Spinal cord (tissue), 10 donors: ENCODE results near the gene GRIK4. TPM values are rescaled to one million over a fixed set of nuclear protein-coding genes. Genes with fewer than 3 reads are reported as not detected.

ENCODE experiments used
- DNase-seq, 6 donors: peaks; one replicate each; pipeline versions ENCODE4 v3.0.0 to v3.0.0-alpha.2; 2013 to 2015; ENCODE audit warnings: low spot score in 6 of 6, low read depth in 4 of 6
- H3K27ac ChIP-seq: one replicate; pipeline ENCODE4 v1.5.1; 2013; ENCODE audit warnings: low read depth, low read length, control low read depth
- H3K27me3 ChIP-seq: one replicate; pipeline ENCODE4 v1.6.1; 2013; ENCODE audit warnings: low read length; ENCODE audit not compliant: control insufficient read depth, insufficient read depth
- H3K36me3 ChIP-seq: one replicate; pipeline ENCODE4 v1.6.1; 2013; ENCODE audit warnings: low read length; ENCODE audit not compliant: control insufficient read depth, insufficient read depth
- H3K4me1 ChIP-seq: one replicate; pipeline ENCODE4 v1.6.1; 2013; ENCODE audit warnings: low read length; ENCODE audit not compliant: control insufficient read depth, insufficient read depth
- H3K4me3 ChIP-seq: one replicate; pipeline ENCODE4 v1.5.1; 2013; ENCODE audit warnings: low read depth, low read length, control low read depth
- H3K9me3 ChIP-seq: one replicate; pipeline ENCODE4 v1.6.1; 2013; ENCODE audit warnings: low read length; ENCODE audit not compliant: control insufficient read depth, insufficient read depth
- WGBS: methylation state at CpG from one replicate; pipeline ENCODE4 v1.1.5; 2013; ENCODE audit warnings: missing lambda C conversion rate; ENCODE audit not compliant: insufficient coverage; 5-methylcytosine and 5-hydroxymethylcytosine counted together
- polyA plus RNA-seq, 2 donors: library from polyadenylated mRNA; unstranded; fragments of 120-200 nt; gene quantifications; one replicate each; pipeline ENCODE4 v1.2.1, GENCODE V29; 2013; ENCODE audit not compliant: insufficient read length in 2 of 2
- total RNA-seq, 2 donors: library from RNA; depleted of rRNA in 1 of 2; stranded (reverse); fragments of 120-200 nt in 1 of 2; fragments of >200 nt in 1 of 2; gene quantifications; one replicate each; pipeline versions ENCODE4 v1.2.3 to v1.2.4, GENCODE V29; 2013 to 2014
- donor health status: healthy.

The GRIK4 gene
- total and polyA plus RNA-seq, 4 donors, result 5.2 to 23.2 (median 12.3) TPM

GRCh38 chr11:120950880-120951279, 439.3 kb downstream of the GRIK4 start:
- DNase-seq, result no peak
- Histone ChIP-seq H3K9me3 (no peaks in the 10 kb centered on the region), H3K27me3 (no peaks in the 10 kb centered on the region), H3K27ac (no peak overlapping the region), H3K4me1 (peaks cover 28% of the 10 kb centered on the region), H3K36me3 (peaks cover 4% of the 10 kb centered on the region), H3K4me3 (no peak overlapping the region)
- 72% methylated on average over 4 of the region's 6 CpGs for whole genome bisulfite sequencing

- no peaks in the 10 kb centered on the region for H3K27me3 ChIP-seq
- H3K9me3 ChIP-seq, result no peaks in the 10 kb centered on the region
- 31% methylated on average over 13 of the region's 20 CpGs for WGBS
- H3K4me1 ChIP-seq, result peaks cover 32% of the 10 kb centered on the region
- DNase-seq, result peak; percentile 85 to 98 (median 94)
- H3K36me3 ChIP-seq, result peaks cover 11% of the 10 kb centered on the region
- H3K27ac ChIP-seq, result peak overlapping the region; percentile 70
- peak overlapping the region; percentile 1 for H3K4me3 ChIP-seq
Observed at GRCh38 chr11:120952461-120953434, 441.2 kb downstream of the GRIK4 start.

GRCh38 chr11:120954381-120954780, 442.8 kb downstream of the GRIK4 start:
- H3K27ac ChIP-seq, result no peak overlapping the region
- no peak for DNase-seq
- no peaks in the 10 kb centered on the region for H3K9me3 ChIP-seq
- H3K4me1 ChIP-seq, result peaks cover 32% of the 10 kb centered on the region
- WGBS, result 93% methylated on average over 6 of the region's 7 CpGs
- H3K4me3 ChIP-seq, result no peak overlapping the region
- H3K27me3 ChIP-seq, result no peaks in the 10 kb centered on the region
- peaks cover 18% of the 10 kb centered on the region for H3K36me3 ChIP-seq

GRCh38 chr11:120956710-120957495, 445.4 kb downstream of the GRIK4 start:
- WGBS, result 75% methylated on average over 14 of the region's 16 CpGs
- H3K9me3 ChIP-seq, result no peaks in the 10 kb centered on the region
- H3K4me3 ChIP-seq, result no peak overlapping the region
- peaks cover 18% of the 10 kb centered on the region for H3K36me3 ChIP-seq
- DNase-seq, result peak in 1 of 6 donors; percentile 50
- H3K4me1 ChIP-seq, result peaks cover 29% of the 10 kb centered on the region
- H3K27me3 ChIP-seq, result no peaks in the 10 kb centered on the region
- H3K27ac ChIP-seq, result no peak overlapping the region

GRCh38 chr11:120958185-120958584, 446.6 kb downstream of the GRIK4 start:
- no peak for DNase-seq
- Histone ChIP-seq H3K4me3 (no peak overlapping the region), H3K4me1 (peaks cover 16% of the 10 kb centered on the region), H3K9me3 (no peaks in the 10 kb centered on the region), H3K27ac (no peak overlapping the region), H3K36me3 (peaks cover 21% of the 10 kb centered on the region), H3K27me3 (no peaks in the 10 kb centered on the region)
- 91% methylated on average over 9 of the region's 14 CpGs for WGBS

GRCh38 chr11:120959189-120959588, 447.6 kb downstream of the GRIK4 start:
- no peaks in the 10 kb centered on the region for H3K27me3 ChIP-seq
- WGBS, result 86% methylated on average over 1 of the region's 3 CpGs
- DNase-seq, result peak in 1 of 6 donors; percentile 22

GRCh38 chr11:120964857-120965256, 453.3 kb downstream of the GRIK4 start:
- Histone ChIP-seq H3K27ac (no peak overlapping the region), H3K4me3 (no peak overlapping the region), H3K36me3 (peaks cover 18% of the 10 kb centered on the region), H3K27me3 (no peaks in the 10 kb centered on the region), H3K4me1 (no peaks in the 10 kb centered on the region), H3K9me3 (no peaks in the 10 kb centered on the region)
- DNase-seq, result no peak
- WGBS, result 95% methylated on average over 1 of the region's 1 CpG

More at GRCh38 chr11:120959189-120959588, 447.6 kb downstream of the GRIK4 start:
- H3K27ac ChIP-seq, result no peak overlapping the region
- H3K4me3 ChIP-seq, result no peak overlapping the region
- H3K36me3 ChIP-seq, result peaks cover 25% of the 10 kb centered on the region
- H3K4me1 ChIP-seq, result peaks cover 6% of the 10 kb centered on the region
- H3K9me3 ChIP-seq, result no peaks in the 10 kb centered on the region

GRCh38 chr11:120966840-120967239, 455.3 kb downstream of the GRIK4 start:
- WGBS, result 94% methylated on average over 14 of the region's 14 CpGs
- H3K9me3 ChIP-seq, result no peaks in the 10 kb centered on the region

GRCh38 chr11:120969993-120970392, 458.4 kb downstream of the GRIK4 start:
- no peak for DNase-seq
- Histone ChIP-seq H3K4me3 (no peak overlapping the region), H3K36me3 (peaks cover 11% of the 10 kb centered on the region), H3K9me3 (no peaks in the 10 kb centered on the region), H3K27me3 (no peaks in the 10 kb centered on the region), H3K4me1 (no peaks in the 10 kb centered on the region), H3K27ac (no peak overlapping the region)
- WGBS, result 93% methylated on average over 6 of the region's 6 CpGs

More at GRCh38 chr11:120966840-120967239, 455.3 kb downstream of the GRIK4 start:
- no peak for DNase-seq
- H3K27me3 ChIP-seq, result no peaks in the 10 kb centered on the region
- no peak overlapping the region for H3K4me3 ChIP-seq
- H3K27ac ChIP-seq, result no peak overlapping the region
- no peaks in the 10 kb centered on the region for H3K4me1 ChIP-seq
- peaks cover 18% of the 10 kb centered on the region for H3K36me3 ChIP-seq
